Tibial nerve (tissue), 3 donors: ENCODE data around the gene PPARGC1A.

Experiments used
- POLR2A ChIP-seq, 2 donors: fragments of 450-650 bp; IDR thresholded peaks; one replicate each; pipeline ENCODE4 v1.6.1; 2017; ENCODE audit warnings: antibody characterized with exemption in 2 of 2, mild to moderate bottlenecking in 2 of 2, moderate library complexity in 2 of 2
- TF ChIP-seq, protein P1 (sequence below), 5 experiments: fragments of 200-600 bp in 3 of 5; fragments of 450-650 bp in 2 of 5; sonication (generic) in 3 of 5; IDR thresholded peaks; one replicate each; pipeline ENCODE4 v1.5.1; 2016 to 2019; ENCODE audit warnings: antibody characterized with exemption in 5 of 5, mild to moderate bottlenecking in 3 of 5, moderate library complexity in 2 of 5

DNA sequence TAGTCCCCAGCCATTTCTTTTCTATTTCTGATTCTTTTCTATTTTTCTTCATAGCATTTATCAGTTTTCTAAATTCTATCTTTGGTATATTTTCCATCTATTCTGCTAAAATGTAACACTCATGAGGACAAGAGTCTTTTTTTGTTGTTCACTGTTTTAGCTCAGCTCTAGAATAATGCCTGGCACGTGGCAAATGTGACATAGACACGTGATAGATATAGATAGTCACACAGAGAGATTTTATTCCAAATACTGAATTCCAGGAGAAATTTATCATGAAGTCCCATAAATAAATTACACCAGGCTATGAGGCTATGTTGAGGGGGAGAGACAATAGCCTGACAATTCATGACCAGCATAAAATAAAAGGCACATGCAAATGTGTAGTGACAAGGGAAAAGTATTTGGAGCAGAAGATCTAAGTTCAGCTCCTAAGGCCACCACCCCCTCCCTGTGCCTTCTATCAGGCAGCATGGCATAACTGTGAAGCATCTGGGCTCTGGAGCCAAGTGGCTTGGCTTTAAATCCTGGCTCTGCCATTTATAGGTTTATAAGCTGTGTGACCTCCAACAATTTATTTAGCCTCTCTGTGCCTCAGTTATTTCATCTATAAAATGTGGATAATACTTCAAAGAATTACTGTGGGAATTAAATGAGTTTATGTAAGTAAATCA, 25.7 kb upstream of the PPARGC1A start:
- TF ChIP-seq POLR2A (IDR thresholded peaks at IDR 0.05), result no peak
- TF ChIP-seq, protein P1, sequence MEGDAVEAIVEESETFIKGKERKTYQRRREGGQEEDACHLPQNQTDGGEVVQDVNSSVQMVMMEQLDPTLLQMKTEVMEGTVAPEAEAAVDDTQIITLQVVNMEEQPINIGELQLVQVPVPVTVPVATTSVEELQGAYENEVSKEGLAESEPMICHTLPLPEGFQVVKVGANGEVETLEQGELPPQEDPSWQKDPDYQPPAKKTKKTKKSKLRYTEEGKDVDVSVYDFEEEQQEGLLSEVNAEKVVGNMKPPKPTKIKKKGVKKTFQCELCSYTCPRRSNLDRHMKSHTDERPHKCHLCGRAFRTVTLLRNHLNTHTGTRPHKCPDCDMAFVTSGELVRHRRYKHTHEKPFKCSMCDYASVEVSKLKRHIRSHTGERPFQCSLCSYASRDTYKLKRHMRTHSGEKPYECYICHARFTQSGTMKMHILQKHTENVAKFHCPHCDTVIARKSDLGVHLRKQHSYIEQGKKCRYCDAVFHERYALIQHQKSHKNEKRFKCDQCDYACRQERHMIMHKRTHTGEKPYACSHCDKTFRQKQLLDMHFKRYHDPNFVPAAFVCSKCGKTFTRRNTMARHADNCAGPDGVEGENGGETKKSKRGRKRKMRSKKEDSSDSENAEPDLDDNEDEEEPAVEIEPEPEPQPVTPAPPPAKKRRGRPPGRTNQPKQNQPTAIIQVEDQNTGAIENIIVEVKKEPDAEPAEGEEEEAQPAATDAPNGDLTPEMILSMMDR (IDR thresholded peaks at IDR 0.05), result no peak
